ENCODE measurements around the gene GRM7. TPM values are rescaled to one million over a fixed set of nuclear protein-coding genes. Genes with fewer than 3 reads are reported as not detected.

The GRM7 gene
- total RNA-seq, 2 experiments from 2014 or later = not detected

- H3K4me2 ChIP-seq (ENCODE audit: low read length) = no peak overlapping the region
- intact Hi-C loops (cut with micrococcal nuclease; ENCODE audit: unreplicated experiment) = no loop called here
- H3K9me3 ChIP-seq (ENCODE audit: low read length) = no peaks in the 10 kb centered on the region
- no peaks in the 10 kb centered on the region for H3K36me3 ChIP-seq (ENCODE audit: insufficient read depth, low read length)
- ChIA-PET POLR2A (no interaction called here), CTCF (ENCODE audit: unreplicated experiment) (no interaction called here)
- H2AFZ ChIP-seq (ENCODE audit: low read length) = no peak overlapping the region
- H3K9me2 ChIP-seq (ENCODE audit: insufficient read depth, low read length) = no peaks in the 10 kb centered on the region
- no peak for DNase-seq (ENCODE audit: low spot score)
- no peak overlapping the region for H3K4me3 ChIP-seq (ENCODE audit: low read depth, low read length, poor library complexity, severe bottlenecking)
- H3K27ac ChIP-seq (ENCODE audit: low read depth, low read length, poor library complexity, severe bottlenecking) = no peak overlapping the region
- H4K20me1 ChIP-seq (ENCODE audit: insufficient read depth, low read length) = no peaks in the 10 kb centered on the region
- no TSS peak for BruUV-seq (replicated peaks)
- no peaks in the 10 kb centered on the region for H3K79me2 ChIP-seq (ENCODE audit: insufficient read depth, low read depth, low read length)
- no peak for TF ChIP-seq CTCF (conservative IDR thresholded peaks at IDR 0.05; ENCODE audit: low read length)
- TF ChIP-seq EZH2phosphoT487 (IDR thresholded peaks at IDR 0.05; ENCODE audit: borderline replicate concordance, low read depth, low read length) = no peak
- no peaks in the 10 kb centered on the region for H3K4me1 ChIP-seq (ENCODE audit: insufficient read depth, low read length, poor library complexity, severe bottlenecking)
Observed at GRCh38 chr3:7640787-7641186, 779.9 kb downstream of the GRM7 start.

GRCh38 chr3:7646851-7647250 is 785.9 kb downstream of the GRM7 start:
- ChIA-PET POLR2A (no interaction called here), CTCF (ENCODE audit: unreplicated experiment) (no interaction called here)
- Histone ChIP-seq H3K9me2 (ENCODE audit: insufficient read depth, low read length) (no peaks in the 10 kb centered on the region), H3K27ac (ENCODE audit: low read depth, low read length, poor library complexity, severe bottlenecking) (no peak overlapping the region), H3K4me3 (ENCODE audit: low read depth, low read length, poor library complexity, severe bottlenecking) (no peak overlapping the region), H4K20me1 (ENCODE audit: insufficient read depth, low read length) (no peaks in the 10 kb centered on the region), H3K79me2 (ENCODE audit: insufficient read depth, low read depth, low read length) (no peaks in the 10 kb centered on the region), H3K4me1 (ENCODE audit: insufficient read depth, low read length, poor library complexity, severe bottlenecking) (no peaks in the 10 kb centered on the region), H2AFZ (ENCODE audit: low read length) (no peak overlapping the region), H3K9me3 (ENCODE audit: low read length) (no peaks in the 10 kb centered on the region), H3K36me3 (ENCODE audit: insufficient read depth, low read length) (no peaks in the 10 kb centered on the region), H3K4me2 (ENCODE audit: low read length) (no peak overlapping the region)
- intact Hi-C loops (cut with micrococcal nuclease; ENCODE audit: unreplicated experiment) = no loop called here
- no peak for DNase-seq (ENCODE audit: low spot score)
- BruUV-seq (replicated peaks) = no TSS peak
- no peak for TF ChIP-seq CTCF (conservative IDR thresholded peaks at IDR 0.05; ENCODE audit: low read length)
- no peak for TF ChIP-seq EZH2phosphoT487 (IDR thresholded peaks at IDR 0.05; ENCODE audit: borderline replicate concordance, low read depth, low read length)

- CTCF ChIA-PET (ENCODE audit: unreplicated experiment) = no interaction called here
Observed at GRCh38 chr3:7650466-7650865, 789.6 kb downstream of the GRM7 start.

More at GRCh38 chr3:7650466-7650865, 789.6 kb downstream of the GRM7 start:
- no peak overlapping the region for H3K4me2 ChIP-seq (ENCODE audit: low read length)
- no peak for DNase-seq (ENCODE audit: low spot score)
- TF ChIP-seq CTCF (conservative IDR thresholded peaks at IDR 0.05; ENCODE audit: low read length) (no peak), EZH2phosphoT487 (IDR thresholded peaks at IDR 0.05; ENCODE audit: borderline replicate concordance, low read depth, low read length) (no peak)
- no peaks in the 10 kb centered on the region for H4K20me1 ChIP-seq (ENCODE audit: insufficient read depth, low read length)
- intact Hi-C loops (cut with micrococcal nuclease; ENCODE audit: unreplicated experiment) = no loop called here
- BruUV-seq (replicated peaks) = no TSS peak
- POLR2A ChIA-PET = no interaction called here
- no peaks in the 10 kb centered on the region for H3K79me2 ChIP-seq (ENCODE audit: insufficient read depth, low read depth, low read length)
- no peaks in the 10 kb centered on the region for H3K9me2 ChIP-seq (ENCODE audit: insufficient read depth, low read length)
- H3K36me3 ChIP-seq (ENCODE audit: insufficient read depth, low read length) = no peaks in the 10 kb centered on the region
- H3K27ac ChIP-seq (ENCODE audit: low read depth, low read length, poor library complexity, severe bottlenecking) = no peak overlapping the region
- H3K9me3 ChIP-seq (ENCODE audit: low read length) = no peaks in the 10 kb centered on the region
- no peak overlapping the region for H3K4me3 ChIP-seq (ENCODE audit: low read depth, low read length, poor library complexity, severe bottlenecking)
- no peak overlapping the region for H2AFZ ChIP-seq (ENCODE audit: low read length)
- no peaks in the 10 kb centered on the region for H3K4me1 ChIP-seq (ENCODE audit: insufficient read depth, low read length, poor library complexity, severe bottlenecking)
